Neural progenitor cell (in vitro differentiated cells): ENCODE data around the gene CD101.

Source experiments
- EZH2 ChIP-seq: fragments of 200-600 bp; sonication (generic); IDR thresholded peaks from 2 replicates; pipeline ENCODE4 v1.6.1; 2017; ENCODE audit warnings: antibody characterized with exemption, mild to moderate bottlenecking, moderate library complexity
- EZH2phosphoT487 ChIP-seq: fragments of 200-600 bp; sonication (generic); IDR thresholded peaks from 2 replicates; pipeline ENCODE4 v1.6.1; 2017; ENCODE audit warnings: antibody characterized with exemption
- TF ChIP-seq, protein P1 (sequence below): fragments of 200-600 bp; sonication (generic); IDR thresholded peaks from 2 replicates; pipeline ENCODE4 v1.5.1; 2017; ENCODE audit warnings: antibody characterized with exemption, mild to moderate bottlenecking

DNA sequence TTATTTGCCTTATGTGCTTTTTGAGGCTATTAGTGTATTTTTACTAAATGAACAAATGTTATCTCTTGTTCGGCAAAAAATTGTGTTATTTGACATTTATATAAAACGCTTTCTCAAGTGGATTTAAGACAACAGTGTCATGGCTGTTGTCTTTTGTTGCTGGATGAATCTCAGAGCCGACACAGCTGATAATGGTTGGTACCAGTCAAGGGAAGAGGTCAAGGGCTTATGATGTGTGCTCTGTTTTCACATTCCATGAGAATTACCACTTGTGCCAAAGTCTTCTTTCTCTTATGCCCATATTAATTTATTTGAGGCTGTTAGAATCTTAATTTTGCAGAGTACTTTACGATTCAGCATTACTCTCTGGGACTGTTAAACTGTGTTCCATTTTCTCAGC is 17.9 kb upstream of the CD101 start:
- TF ChIP-seq, protein P1, sequence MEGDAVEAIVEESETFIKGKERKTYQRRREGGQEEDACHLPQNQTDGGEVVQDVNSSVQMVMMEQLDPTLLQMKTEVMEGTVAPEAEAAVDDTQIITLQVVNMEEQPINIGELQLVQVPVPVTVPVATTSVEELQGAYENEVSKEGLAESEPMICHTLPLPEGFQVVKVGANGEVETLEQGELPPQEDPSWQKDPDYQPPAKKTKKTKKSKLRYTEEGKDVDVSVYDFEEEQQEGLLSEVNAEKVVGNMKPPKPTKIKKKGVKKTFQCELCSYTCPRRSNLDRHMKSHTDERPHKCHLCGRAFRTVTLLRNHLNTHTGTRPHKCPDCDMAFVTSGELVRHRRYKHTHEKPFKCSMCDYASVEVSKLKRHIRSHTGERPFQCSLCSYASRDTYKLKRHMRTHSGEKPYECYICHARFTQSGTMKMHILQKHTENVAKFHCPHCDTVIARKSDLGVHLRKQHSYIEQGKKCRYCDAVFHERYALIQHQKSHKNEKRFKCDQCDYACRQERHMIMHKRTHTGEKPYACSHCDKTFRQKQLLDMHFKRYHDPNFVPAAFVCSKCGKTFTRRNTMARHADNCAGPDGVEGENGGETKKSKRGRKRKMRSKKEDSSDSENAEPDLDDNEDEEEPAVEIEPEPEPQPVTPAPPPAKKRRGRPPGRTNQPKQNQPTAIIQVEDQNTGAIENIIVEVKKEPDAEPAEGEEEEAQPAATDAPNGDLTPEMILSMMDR, result no peak
- TF ChIP-seq EZH2phosphoT487, result no peak
- no peak for TF ChIP-seq EZH2
